D341Med (cell line): ENCODE data around the gene ANKRD30A.
"Not testable (repeated sequence)": the region's sequence is repeated elsewhere in the genome, so short reads cannot be mapped to it uniquely, and the experiment has no call there.

Source experiments
- DNase-seq: peaks from one replicate; pipeline ENCODE4 v3.0.0; 2012; ENCODE audit warnings: low spot score

The ANKRD30A gene

DNA sequence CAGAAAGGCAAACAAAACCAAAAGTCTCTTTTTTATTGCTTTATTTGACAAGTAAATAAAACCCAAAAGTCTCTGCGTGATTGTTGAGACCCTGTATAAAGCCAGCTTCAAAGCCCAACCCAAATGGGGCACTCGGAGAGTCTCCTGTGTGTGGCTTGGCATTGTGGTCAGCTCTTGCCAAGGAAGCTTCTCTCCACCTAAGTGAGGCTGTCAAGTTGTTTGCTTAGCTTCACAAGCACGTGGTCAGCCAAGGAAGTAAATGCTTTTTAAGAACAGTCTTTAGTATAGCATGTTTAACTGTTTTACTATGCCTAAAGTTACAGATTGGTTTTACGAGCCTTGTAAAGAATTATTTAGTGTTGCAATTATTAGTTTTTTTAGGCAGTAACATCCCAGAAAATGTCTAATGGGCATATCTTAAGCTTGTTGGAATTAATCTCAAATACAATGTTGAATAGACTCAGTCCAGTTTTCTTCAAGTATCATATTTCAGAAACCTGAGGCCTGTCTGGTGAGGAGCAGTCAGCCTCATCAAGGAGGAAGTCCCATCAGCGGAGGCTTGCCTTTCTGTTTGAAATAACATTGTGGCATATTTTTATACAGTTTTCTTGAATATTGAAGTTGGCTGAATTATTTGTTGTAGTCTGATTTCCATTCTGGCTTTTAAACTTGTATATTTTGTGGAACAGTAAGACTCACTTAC, 144.3 kb downstream of the ANKRD30A start:
- DNase-seq = no peak

DNA sequence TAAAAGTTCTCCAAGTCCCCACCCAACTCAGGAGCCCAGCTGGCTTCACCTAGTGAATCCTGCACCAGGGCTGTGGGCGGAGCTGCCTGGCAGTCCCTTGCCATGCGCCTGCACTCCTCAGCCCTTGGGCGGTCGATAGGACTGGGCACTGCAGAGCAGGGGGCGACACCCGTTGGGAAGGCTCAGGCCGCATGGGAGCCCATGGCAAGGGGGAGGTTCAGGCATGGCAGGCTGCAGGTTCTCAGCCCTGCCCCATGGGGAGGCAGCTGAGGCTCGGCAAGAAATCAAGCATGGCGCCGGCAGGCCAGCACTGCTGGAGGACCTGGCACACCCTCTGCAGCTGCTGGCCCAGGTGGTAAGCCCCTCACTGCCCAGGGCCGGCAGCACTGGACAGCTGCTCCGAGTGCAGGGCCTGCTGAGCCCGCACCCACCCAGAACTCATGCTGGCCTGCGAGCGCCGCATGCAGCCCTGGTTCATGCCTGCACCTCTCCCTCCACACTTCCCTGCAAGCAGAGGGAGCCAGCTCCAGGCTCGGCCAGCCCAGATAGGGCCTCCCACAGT, 149.9 kb downstream of the ANKRD30A start:
- no peak for DNase-seq

DNA sequence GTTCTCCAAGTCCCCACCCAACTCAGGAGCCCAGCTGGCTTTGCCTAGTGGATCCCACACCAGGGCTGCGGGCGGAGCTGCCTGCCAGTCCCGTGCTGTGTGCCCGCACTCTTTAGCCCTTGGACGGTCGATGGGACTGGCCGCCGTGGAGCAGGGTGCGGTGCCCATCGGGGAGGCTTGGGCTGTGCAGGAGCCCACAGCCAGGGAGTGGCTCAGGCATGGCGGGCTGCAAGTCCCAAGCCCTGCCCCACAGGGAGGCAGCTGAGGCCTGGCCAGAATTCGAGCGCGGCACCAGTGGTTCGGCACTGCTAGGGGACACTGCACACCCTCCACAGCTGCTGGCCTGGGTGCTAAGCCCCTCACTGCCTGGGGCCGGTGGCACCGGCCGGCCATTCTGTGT, 159.7 kb downstream of the ANKRD30A start:
- DNase-seq = no peak

DNA sequence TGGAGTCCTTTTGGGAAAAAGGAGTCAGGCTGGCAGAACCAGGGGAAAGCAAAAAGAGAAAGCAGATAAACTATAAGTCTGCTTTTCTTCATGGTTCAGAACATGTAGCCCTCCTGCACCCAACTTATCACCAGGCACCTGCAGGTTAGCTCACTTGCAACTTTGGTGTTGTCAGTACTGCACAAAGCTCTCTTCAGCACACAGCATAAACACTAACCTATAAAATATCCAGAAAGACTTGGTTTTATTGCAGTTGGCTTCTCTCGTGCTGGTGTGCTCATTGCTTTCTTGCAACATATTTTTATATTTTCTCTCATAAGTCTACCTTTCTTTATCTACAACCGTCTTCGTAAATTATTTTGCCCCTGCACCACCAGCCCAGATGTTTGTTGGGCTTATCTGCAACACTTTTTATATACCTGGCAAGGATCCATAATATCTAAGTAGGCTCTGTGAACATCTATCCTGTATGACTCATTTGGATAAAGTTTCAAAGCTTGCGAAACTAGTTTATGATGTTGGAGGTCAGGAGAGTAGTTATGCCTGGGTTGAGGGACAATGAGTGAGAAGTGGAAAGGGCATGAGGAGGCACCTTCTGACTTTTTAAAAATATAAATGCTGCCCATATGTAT, 164.6 kb downstream of the ANKRD30A start:
- DNase-seq = no peak

DNA sequence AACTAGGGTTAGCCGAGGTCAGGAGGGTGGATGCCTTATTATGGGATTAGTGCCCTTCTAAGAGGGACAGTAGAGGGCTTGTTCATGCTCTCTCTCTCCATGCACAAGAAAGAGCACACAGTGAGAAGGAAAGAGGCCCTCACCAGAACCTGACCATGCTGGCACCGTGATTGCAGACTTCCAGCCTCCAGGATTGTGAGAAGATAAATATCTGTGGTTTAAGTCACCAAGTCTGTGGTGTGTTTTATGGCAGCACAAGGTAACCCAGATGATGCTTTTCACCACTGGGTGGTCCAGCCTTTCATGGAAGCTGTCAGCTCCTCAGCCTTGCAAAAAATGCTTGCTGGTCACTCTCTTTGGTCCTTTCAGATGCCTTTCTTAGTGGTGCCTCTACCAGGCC, 175.9 kb downstream of the ANKRD30A start:
- DNase-seq = no peak

DNA sequence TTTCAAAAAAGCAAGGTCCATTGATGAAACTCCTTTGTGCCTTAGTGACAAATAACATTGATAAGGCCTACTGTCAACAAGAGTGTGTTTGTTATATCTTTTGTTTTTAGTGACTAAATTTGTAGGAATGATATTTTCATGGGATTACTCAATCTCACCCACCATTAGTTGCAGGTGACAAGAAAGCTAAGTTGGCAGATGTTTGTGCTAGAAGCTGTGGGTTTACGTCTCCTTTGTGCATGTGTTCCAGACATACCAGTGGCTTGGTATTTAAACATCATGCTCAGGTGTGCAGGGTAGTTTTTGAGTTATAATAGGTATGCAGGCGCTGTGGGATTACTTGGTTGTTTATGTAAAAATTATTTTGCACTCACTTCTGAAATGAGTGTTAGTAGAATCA, 178.6 kb downstream of the ANKRD30A start:
- no peak for DNase-seq

DNA sequence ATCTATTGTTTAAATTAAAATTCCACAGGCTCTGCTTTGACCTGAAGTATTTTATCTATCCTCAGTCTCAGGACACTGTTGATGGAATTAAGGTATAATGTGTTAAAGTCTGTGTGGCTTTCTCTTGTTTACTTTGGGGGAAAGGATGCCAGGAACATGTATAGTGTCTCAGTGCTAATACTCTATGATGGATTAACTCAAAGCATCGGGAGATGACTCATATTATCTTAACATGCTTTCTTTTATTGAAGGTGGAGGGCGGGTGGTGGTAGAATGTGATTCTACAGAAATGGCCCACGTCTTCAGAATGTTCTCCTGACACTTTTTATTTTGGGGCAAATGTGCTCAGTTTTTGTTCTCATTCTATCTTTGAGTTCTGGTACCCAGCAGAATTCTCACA, 189.0 kb downstream of the ANKRD30A start:
- DNase-seq = no peak

DNA sequence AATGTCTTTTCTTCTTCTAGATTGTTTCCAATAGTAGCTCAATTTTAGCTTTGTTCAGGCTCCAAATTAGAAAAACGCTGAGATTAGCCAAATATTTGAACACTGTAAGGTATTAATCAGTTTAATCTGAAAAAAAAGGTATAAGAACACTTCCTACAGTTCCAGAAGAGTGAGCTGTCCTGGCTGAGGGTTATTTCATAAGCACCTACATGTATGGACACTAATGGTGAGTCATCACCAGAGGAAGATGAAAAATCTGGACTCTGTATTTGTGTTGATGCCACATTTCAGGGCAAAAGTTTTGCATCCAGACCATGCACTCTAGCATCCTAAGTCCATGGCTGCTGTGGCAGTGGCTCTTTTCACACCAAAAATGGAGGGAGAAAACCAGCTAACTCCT, 189.5 kb downstream of the ANKRD30A start:
- DNase-seq = no peak

DNA sequence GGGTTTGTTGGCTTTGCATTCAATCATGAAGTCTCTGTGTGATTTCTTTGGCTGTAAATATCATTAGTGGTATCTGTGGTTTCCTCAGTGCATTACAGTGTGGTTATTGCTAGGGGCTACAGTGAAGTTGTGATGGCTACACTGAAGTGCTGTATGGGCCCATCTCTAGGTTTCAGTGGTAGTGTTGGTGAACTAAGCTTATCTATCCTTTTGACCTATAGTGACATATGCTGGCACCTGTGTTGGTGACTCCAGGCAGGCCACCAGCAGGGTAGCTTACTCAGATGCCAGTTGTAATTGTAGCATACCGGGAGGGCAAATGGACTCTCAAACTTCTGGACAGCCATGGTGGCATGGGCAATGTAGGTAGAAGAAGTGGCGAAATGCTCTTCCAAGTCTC, 219.0 kb downstream of the ANKRD30A start:
- no peak for DNase-seq

DNA sequence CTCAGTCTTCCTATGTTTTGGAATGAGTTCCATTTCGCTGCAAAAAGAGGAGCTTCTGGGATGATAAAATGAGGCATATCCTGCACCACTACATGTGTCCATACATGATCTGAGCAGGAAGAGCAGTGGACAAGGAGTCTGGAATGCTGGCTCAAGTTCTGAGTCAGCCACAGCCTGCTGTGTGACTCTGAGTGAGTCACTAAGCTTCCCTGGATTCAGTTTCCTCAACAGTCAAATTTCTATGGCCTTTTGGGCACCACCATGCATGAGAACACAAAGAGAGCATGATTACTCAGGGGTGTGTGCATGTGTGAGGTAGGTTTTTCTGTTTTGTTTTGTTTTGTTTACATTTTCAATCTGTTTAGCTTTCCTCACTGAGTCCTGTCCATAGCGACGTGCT, 254.6 kb downstream of the ANKRD30A start:
- no peak for DNase-seq

DNA sequence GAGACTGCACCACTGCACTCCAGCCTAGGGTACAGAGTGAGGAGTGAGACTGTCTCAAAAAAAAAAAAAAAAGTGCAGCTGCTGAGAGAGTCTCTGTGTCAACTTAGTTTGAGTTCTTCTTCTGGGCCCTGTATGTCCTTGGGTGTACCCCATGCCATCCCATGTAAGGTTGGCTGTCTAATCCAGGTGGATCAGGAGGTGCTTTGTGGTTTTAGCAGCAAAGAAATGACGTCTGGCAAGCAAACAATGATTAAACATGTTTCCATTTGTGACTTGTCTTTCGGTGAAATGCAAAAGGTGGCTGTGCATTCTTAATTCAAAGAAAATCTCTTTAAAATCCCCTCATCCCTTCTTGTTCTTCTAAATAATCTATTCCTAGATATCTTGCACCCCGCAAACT, 255.9 kb downstream of the ANKRD30A start:
- DNase-seq = no peak

DNA sequence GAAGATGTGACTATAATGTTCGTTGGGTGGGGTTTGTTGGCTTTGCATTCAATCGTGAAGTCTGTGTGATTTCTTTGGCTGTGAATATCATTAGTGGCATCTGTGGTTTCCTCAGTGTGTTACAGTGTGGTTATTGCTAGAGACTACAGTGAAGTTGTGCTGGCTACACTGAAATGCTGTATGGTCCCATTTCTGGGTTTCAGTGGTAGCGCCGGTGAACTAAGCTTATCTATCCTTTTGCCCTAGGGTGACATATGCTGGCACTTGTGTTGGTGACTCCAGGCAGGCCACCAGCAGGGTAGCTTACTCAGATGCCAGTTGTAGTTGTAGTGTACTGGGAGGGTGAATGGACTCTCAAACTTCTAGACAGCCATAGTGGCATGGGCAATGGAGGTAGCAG, 259.5 kb downstream of the ANKRD30A start:
- no peak for DNase-seq

DNA sequence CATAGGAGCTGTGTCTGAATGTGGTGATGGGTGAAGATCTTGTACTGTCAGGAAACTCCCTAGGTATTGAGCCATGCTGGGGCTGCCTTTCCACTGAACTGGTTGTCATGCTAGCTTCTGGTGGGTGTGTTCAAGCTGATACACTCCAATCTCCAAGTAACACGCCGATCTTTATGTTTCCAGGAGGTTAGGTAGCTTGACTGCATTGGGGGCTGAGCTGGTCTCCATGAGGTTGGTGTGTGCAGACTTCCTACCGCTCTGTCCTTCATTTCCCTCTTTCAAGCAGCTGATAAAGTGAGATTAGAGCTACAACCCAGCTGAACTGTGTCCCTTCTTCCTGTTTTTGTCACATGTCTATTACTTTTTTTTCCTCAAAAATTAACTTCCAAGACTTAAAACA, 265.5 kb downstream of the ANKRD30A start:
- no peak for DNase-seq

DNA sequence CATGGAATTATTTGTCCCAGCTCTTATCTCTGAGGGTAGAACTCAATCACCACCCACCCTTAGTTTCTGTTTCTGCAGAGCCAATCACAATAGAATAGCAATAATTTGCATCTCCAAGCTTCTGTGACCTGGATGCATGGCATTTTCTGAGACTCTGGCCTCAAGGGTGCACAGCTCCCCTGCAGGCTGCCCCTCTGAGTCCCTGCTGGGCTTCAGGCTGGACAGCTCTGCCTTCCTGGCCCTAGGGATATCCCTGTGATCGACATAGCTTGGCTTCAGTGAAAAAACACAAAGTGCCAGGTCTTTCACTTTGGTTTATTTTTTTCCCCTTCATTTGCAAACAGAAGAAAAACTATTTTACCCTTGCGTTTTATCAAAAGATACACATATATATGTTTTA, 275.4 kb downstream of the ANKRD30A start:
- not testable (repeated sequence) for DNase-seq

DNA sequence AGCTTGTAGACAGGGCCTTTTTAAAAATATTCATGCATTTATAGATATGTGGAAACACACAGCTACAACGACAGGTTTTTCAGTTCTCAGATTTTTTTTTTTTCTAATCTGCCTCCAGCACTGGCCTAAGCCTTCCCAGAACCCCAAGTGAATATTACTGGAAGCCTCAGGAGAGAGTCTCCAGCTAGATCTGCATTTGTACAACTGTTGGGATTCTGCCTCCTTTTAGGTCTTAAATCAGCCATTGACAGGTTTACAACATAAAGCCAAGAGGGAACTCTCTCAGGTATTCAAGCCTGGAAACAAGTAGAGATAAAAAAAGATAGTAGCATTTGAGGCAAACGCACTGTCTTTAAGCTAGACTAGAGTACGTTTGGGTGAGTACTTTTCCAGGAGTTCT, 275.8 kb downstream of the ANKRD30A start:
- DNase-seq = no peak

DNA sequence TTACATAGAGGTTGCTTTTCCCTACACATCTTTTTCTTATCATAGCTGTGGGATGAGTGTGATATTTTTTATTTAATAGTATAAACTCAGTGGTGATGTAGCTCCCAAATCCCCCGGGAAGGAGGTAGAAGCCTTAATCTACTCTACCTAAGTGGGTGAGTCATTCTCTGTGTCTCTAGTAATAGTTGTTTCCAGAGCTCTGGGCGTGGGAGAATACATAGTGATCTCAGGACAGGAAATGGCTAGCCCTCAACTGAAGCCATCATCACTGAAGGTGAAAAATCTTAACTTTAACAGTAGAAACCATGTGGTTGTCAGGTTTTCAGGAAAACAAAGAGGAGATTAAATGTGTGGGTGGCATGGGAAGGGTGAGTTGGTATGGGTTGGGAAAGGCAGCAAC, 278.4 kb downstream of the ANKRD30A start:
- DNase-seq = no peak
